ENCODE results near the gene ZCCHC9.

Gene ZCCHC9

DNA sequence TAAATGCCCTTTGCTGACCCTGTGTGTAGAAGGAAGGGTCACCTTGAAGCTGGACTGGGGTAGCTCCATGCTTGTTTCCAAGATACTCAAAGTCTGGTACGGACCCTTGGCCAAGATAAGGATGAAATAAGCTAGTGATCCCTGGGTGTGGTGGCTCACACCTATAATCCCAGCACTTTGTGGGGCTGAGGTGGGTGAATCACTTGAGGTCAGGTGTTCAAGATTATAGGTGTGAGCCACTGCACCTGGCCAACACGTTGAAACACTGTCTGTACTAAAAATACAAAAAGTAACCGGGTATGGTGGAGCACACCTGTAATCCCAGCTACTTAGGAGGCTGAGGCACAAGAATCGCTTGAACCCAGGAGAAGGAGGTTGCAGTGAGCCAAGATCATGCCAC is 59.3 kb downstream of the ZCCHC9 start:
- no peak for DNase-seq

DNA sequence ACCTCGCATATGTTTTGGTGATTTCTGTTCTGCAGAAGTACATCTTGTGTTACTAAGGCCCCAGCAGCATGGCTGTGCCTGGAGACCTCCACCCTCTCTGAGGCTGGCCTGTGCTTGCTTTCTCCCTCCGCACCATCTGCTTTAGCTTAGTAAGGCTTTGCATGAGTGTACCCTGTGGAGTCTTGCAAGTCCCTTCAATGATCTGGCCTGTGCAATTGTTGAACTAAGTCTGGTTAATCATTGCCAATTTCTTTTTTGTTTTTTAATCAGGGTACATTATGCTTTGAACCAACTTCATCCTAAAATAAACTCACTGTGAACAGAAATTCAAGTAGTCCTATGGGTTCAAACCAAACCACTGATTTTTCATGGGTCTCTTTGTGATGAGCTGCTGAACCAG is 60.2 kb downstream of the ZCCHC9 start:
- no peak for DNase-seq
